ENCODE results near the gene XPNPEP2. TPM values are rescaled to one million over a fixed set of nuclear protein-coding genes. Genes with fewer than 3 reads are reported as not detected.

The XPNPEP2 gene
- total RNA-seq, 1 donor = not detected

DNA sequence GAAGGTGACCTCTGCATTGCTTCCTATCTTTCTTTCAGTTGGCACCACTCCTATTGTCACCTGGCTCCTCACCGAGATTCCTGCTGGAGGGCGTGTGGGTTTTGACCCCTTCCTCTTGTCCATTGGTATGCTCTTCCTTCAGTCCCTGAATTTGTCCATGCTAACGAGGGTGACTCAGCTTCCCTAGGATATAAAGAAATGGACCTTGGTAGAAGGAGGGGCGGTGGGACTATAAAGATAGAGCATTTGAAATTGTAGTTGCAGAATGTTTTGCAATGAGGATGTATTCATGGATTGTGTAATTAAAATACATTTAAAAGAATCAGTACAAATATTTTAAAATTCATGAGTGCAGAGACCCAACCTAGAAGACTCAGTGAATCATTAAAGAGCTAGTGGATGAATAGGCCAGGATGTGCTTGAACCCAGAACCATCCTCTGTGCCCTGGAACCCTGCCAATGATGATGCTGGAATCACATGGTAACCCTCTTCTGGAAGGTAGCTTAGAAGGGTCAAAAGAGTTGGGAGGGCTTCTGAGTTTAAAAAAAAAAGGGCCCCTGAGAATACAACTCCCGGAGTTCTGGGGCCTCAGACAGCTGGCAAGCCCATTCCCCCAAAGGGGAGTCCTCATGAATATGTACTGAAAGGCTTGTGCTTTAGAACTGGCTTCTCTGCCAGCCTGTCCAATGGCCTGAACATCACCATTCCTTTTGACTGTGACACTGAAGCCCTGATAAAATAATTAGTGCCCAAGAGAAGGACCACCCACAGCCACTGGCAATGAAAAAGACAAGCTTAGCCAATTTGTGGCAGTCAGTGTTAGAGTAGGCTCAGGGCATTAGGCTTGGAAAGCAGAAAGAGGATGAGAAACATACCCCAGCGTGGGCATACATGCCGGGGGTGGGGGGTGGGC, 8.0 kb downstream of the XPNPEP2 start:
- Histone ChIP-seq H2AFZ (ENCODE audit: low read length) (no peak overlapping the region), H3K79me2 (ENCODE audit: insufficient read depth, low read length) (no peaks in the 10 kb centered on the region), H3K9me3 (ENCODE audit: low read depth, low read length) (no peaks in the 10 kb centered on the region), H4K20me1 (ENCODE audit: insufficient read depth, low read length) (no peaks in the 10 kb centered on the region), H3K27me3 (ENCODE audit: insufficient read depth, low read length) (no peaks in the 10 kb centered on the region), H3K4me1 (ENCODE audit: insufficient read depth, low read length) (peaks cover 8% of the 10 kb centered on the region), H3K27ac (ENCODE audit: low read depth, low read length) (no peak overlapping the region), H3K4me3 (ENCODE audit: insufficient read depth, low read length) (no peak overlapping the region), H3K36me3 (ENCODE audit: insufficient read depth, low read length) (no peaks in the 10 kb centered on the region), H3K4me2 (ENCODE audit: insufficient read depth, low read length) (no peak overlapping the region)
- TF ChIP-seq, protein P1, sequence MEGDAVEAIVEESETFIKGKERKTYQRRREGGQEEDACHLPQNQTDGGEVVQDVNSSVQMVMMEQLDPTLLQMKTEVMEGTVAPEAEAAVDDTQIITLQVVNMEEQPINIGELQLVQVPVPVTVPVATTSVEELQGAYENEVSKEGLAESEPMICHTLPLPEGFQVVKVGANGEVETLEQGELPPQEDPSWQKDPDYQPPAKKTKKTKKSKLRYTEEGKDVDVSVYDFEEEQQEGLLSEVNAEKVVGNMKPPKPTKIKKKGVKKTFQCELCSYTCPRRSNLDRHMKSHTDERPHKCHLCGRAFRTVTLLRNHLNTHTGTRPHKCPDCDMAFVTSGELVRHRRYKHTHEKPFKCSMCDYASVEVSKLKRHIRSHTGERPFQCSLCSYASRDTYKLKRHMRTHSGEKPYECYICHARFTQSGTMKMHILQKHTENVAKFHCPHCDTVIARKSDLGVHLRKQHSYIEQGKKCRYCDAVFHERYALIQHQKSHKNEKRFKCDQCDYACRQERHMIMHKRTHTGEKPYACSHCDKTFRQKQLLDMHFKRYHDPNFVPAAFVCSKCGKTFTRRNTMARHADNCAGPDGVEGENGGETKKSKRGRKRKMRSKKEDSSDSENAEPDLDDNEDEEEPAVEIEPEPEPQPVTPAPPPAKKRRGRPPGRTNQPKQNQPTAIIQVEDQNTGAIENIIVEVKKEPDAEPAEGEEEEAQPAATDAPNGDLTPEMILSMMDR (IDR thresholded peaks at IDR 0.05; ENCODE audit: extremely low read depth, low read depth, low read length) = no peak
- DNase-seq (ENCODE audit: insufficient read length, low spot score, missing footprints) = no peak

DNA sequence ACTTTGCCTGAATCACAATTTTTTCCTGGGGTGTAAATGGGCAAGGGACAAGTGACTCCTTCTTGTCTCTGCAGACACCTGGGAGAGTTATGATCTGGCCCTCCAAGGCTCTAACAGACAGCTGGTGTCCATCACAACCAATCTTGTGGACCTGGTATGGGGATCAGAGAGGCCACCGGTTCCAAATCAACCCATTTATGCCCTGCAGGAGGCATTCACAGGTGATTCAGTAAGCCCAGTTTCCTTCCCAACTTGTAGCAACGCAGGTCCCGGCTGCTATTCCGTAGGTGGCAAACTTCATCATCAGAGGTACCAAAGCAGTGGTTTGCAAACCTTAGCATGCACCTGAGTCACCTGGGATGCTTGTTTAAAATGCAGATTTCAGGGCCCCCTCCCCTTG, 8.8 kb downstream of the XPNPEP2 start:
- H3K79me2 ChIP-seq (ENCODE audit: insufficient read depth, low read length) = no peaks in the 10 kb centered on the region
- TF ChIP-seq, protein P1 (IDR thresholded peaks at IDR 0.05; ENCODE audit: extremely low read depth, low read depth, low read length) = no peak
- no peak overlapping the region for H3K4me3 ChIP-seq (ENCODE audit: insufficient read depth, low read length)
- no peaks in the 10 kb centered on the region for H4K20me1 ChIP-seq (ENCODE audit: insufficient read depth, low read length)
- no peaks in the 10 kb centered on the region for H3K36me3 ChIP-seq (ENCODE audit: insufficient read depth, low read length)
- peaks cover 8% of the 10 kb centered on the region for H3K4me1 ChIP-seq (ENCODE audit: insufficient read depth, low read length)
- H3K27me3 ChIP-seq (ENCODE audit: insufficient read depth, low read length) = no peaks in the 10 kb centered on the region
- H3K9me3 ChIP-seq (ENCODE audit: low read depth, low read length) = no peaks in the 10 kb centered on the region
- DNase-seq (ENCODE audit: insufficient read length, low spot score, missing footprints) = peak; percentile 59
- peak overlapping the region; percentile 70 for H3K27ac ChIP-seq (ENCODE audit: low read depth, low read length)
- H2AFZ ChIP-seq (ENCODE audit: low read length) = no peak overlapping the region
- H3K4me2 ChIP-seq (ENCODE audit: insufficient read depth, low read length) = no peak overlapping the region

DNA sequence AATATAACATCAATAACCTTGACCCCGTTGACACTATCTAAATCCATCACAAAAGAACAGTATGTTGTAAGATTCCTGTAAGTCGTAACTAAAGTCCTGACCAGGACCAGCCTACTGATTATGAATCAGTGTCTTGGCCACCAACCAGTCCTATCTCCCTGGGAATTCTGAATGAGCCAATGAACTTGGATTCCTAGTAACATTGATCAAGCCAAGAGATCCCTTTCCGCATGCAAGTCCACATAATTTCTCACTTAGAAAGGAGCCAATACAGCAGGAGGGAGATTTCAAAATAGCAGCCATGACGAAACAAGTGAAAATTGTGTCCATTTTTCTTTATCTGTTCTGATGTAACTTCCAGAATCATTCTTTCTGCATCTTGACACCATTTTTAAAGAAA, 9.5 kb downstream of the XPNPEP2 start:
- DNase-seq (ENCODE audit: insufficient read length, low spot score, missing footprints) = peak; percentile 90
- Histone ChIP-seq H3K36me3 (ENCODE audit: insufficient read depth, low read length) (no peaks in the 10 kb centered on the region), H3K27me3 (ENCODE audit: insufficient read depth, low read length) (no peaks in the 10 kb centered on the region), H3K4me3 (ENCODE audit: insufficient read depth, low read length) (no peak overlapping the region), H3K79me2 (ENCODE audit: insufficient read depth, low read length) (no peaks in the 10 kb centered on the region), H3K9me3 (ENCODE audit: low read depth, low read length) (no peaks in the 10 kb centered on the region), H4K20me1 (ENCODE audit: insufficient read depth, low read length) (no peaks in the 10 kb centered on the region), H3K4me1 (ENCODE audit: insufficient read depth, low read length) (peaks cover 8% of the 10 kb centered on the region), H2AFZ (ENCODE audit: low read length) (no peak overlapping the region), H3K27ac (ENCODE audit: low read depth, low read length) (peak overlapping the region; percentile 76), H3K4me2 (ENCODE audit: insufficient read depth, low read length) (no peak overlapping the region)
- TF ChIP-seq, protein P1 (IDR thresholded peaks at IDR 0.05; ENCODE audit: extremely low read depth, low read depth, low read length) = no peak

DNA sequence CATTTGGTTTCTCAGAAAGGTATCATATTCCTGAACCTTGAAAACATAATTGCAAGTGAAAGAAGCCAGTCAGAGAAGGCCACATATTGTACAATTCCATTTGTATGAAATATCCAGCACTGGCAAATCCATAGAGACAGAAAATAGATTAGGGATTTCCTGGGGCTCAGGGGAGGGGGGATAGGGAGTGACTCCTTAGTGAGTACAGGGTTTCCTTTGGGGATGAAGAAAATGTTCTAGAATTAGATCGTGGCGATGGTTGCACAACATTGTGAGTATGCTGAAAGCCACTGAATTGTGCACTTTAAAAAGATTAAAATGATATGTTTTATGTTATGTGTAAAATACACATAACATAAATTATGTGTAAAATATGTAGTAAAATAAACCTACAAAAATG, 10.3 kb downstream of the XPNPEP2 start:
- Histone ChIP-seq H3K36me3 (ENCODE audit: insufficient read depth, low read length) (no peaks in the 10 kb centered on the region), H3K9me3 (ENCODE audit: low read depth, low read length) (no peaks in the 10 kb centered on the region), H4K20me1 (ENCODE audit: insufficient read depth, low read length) (no peaks in the 10 kb centered on the region), H3K4me2 (ENCODE audit: insufficient read depth, low read length) (no peak overlapping the region), H3K79me2 (ENCODE audit: insufficient read depth, low read length) (no peaks in the 10 kb centered on the region), H3K27me3 (ENCODE audit: insufficient read depth, low read length) (no peaks in the 10 kb centered on the region), H2AFZ (ENCODE audit: low read length) (no peak overlapping the region), H3K4me3 (ENCODE audit: insufficient read depth, low read length) (no peak overlapping the region), H3K4me1 (ENCODE audit: insufficient read depth, low read length) (peaks cover 8% of the 10 kb centered on the region), H3K27ac (ENCODE audit: low read depth, low read length) (peak overlapping the region; percentile 76)
- TF ChIP-seq, protein P1 (IDR thresholded peaks at IDR 0.05; ENCODE audit: extremely low read depth, low read depth, low read length) = no peak
- DNase-seq (ENCODE audit: insufficient read length, low spot score, missing footprints) = no peak
